ENCODE results near the gene NELL1. TPM values are rescaled to one million over a fixed set of nuclear protein-coding genes. Genes with fewer than 3 reads are reported as not detected.

The NELL1 gene
- total RNA-seq, 2 experiments from 2014 or later = not detected

- Histone ChIP-seq H3K27ac (ENCODE audit: low read depth in 1 of 2, low read length in 2 of 2) (no peak overlapping the region), H3K4me1 (ENCODE audit: insufficient read depth, low read length) (no peaks in the 10 kb centered on the region), H3K9me3 (ENCODE audit: control insufficient read depth in 1 of 2, insufficient read depth in 1 of 2, low read length in 2 of 2) (peaks cover 0 to 8% of the 10 kb centered on the region in 2 experiments), H3K27me3 (ENCODE audit: control insufficient read depth in 1 of 2, insufficient read depth in 2 of 2, low read length in 2 of 2) (no peaks in the 10 kb centered on the region), H3K36me3 (ENCODE audit: insufficient read depth, low read length) (no peaks in the 10 kb centered on the region), H3K4me3 (ENCODE audit: low read length) (no peak overlapping the region)
- DNase-seq (peak in 3 of 14 experiments; percentile 7 to 32 (median 22)), ATAC-seq (ENCODE audit: poor library complexity) (no peak)
- intact Hi-C loops (cut with DNase I, micrococcal nuclease) = no loop called here
- Mint-ChIP-seq H3K27me3 (no peaks in the 10 kb centered on the region), H3K36me3 (ENCODE audit: low read depth) (no peaks in the 10 kb centered on the region), H3K27ac (no peak overlapping the region), H3K4me1 (ENCODE audit: low read depth) (no peaks in the 10 kb centered on the region), H3K9me3 (peaks cover 5% of the 10 kb centered on the region), H3K4me3 (no peak overlapping the region)
- TF ChIP-seq, protein P1, sequence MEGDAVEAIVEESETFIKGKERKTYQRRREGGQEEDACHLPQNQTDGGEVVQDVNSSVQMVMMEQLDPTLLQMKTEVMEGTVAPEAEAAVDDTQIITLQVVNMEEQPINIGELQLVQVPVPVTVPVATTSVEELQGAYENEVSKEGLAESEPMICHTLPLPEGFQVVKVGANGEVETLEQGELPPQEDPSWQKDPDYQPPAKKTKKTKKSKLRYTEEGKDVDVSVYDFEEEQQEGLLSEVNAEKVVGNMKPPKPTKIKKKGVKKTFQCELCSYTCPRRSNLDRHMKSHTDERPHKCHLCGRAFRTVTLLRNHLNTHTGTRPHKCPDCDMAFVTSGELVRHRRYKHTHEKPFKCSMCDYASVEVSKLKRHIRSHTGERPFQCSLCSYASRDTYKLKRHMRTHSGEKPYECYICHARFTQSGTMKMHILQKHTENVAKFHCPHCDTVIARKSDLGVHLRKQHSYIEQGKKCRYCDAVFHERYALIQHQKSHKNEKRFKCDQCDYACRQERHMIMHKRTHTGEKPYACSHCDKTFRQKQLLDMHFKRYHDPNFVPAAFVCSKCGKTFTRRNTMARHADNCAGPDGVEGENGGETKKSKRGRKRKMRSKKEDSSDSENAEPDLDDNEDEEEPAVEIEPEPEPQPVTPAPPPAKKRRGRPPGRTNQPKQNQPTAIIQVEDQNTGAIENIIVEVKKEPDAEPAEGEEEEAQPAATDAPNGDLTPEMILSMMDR (IDR thresholded peaks at IDR 0.05) = no peak
- CTCF ChIA-PET = no interaction called here
- POLR2A ChIA-PET = no interaction called here
These were observed 842.6 kb downstream of the NELL1 start for GRCh38 chr11:21511835-21512440.

GRCh38 chr11:21514316-21514715 lies 844.9 kb downstream of the NELL1 start:
- no peak overlapping the region for H3K27ac ChIP-seq (ENCODE audit: low read depth in 1 of 2, low read length in 2 of 2)
- no peaks in the 10 kb centered on the region for H3K36me3 ChIP-seq (ENCODE audit: insufficient read depth, low read length)
- ChIA-PET CTCF (no interaction called here), POLR2A (no interaction called here)
- DNase-seq (no peak), ATAC-seq (ENCODE audit: poor library complexity) (no peak)
- no peak overlapping the region for H3K4me3 Mint-ChIP-seq
- peaks cover 0 to 5% of the 10 kb centered on the region in 2 experiments for H3K9me3 ChIP-seq (ENCODE audit: control insufficient read depth in 1 of 2, insufficient read depth in 1 of 2, low read length in 2 of 2)
- peaks cover 12% of the 10 kb centered on the region for H3K9me3 Mint-ChIP-seq
- no peak overlapping the region for H3K4me3 ChIP-seq (ENCODE audit: low read length)
- no peaks in the 10 kb centered on the region for H3K4me1 Mint-ChIP-seq (ENCODE audit: low read depth)
- TF ChIP-seq, protein P1 (IDR thresholded peaks at IDR 0.05) = no peak
- no peaks in the 10 kb centered on the region for H3K36me3 Mint-ChIP-seq (ENCODE audit: low read depth)
- H3K4me1 ChIP-seq (ENCODE audit: insufficient read depth, low read length) = no peaks in the 10 kb centered on the region
- no peak overlapping the region for H3K27ac Mint-ChIP-seq
- intact Hi-C loops (cut with DNase I, micrococcal nuclease) = no loop called here
- H3K27me3 Mint-ChIP-seq = no peaks in the 10 kb centered on the region
- no peaks in the 10 kb centered on the region for H3K27me3 ChIP-seq (ENCODE audit: control insufficient read depth in 1 of 2, insufficient read depth in 2 of 2, low read length in 2 of 2)

GRCh38 chr11:21520244-21520643 lies 850.9 kb downstream of the NELL1 start:
- H3K27ac Mint-ChIP-seq = no peak overlapping the region
- H3K9me3 Mint-ChIP-seq = peaks cover 15% of the 10 kb centered on the region
- H3K4me3 Mint-ChIP-seq = no peak overlapping the region

More at GRCh38 chr11:21520244-21520643, 850.9 kb downstream of the NELL1 start:
- Mint-ChIP-seq H3K4me1 (ENCODE audit: low read depth) (no peaks in the 10 kb centered on the region), H3K36me3 (ENCODE audit: low read depth) (no peaks in the 10 kb centered on the region), H3K27me3 (no peaks in the 10 kb centered on the region)
- DNase-seq = no peak
- intact Hi-C loops (cut with DNase I, micrococcal nuclease) = no loop called here
- CTCF ChIA-PET = no interaction called here
- H3K36me3 ChIP-seq (ENCODE audit: insufficient read depth, low read length) = no peaks in the 10 kb centered on the region
- H3K27ac ChIP-seq (ENCODE audit: low read depth in 1 of 2, low read length in 2 of 2) = no peak overlapping the region
- H3K27me3 ChIP-seq (ENCODE audit: control insufficient read depth in 1 of 2, insufficient read depth in 2 of 2, low read length in 2 of 2) = no peaks in the 10 kb centered on the region
- H3K4me1 ChIP-seq (ENCODE audit: insufficient read depth, low read length) = no peaks in the 10 kb centered on the region
- H3K9me3 ChIP-seq (ENCODE audit: control insufficient read depth in 1 of 2, insufficient read depth in 1 of 2, low read length in 2 of 2) = peaks cover 0 to 10% of the 10 kb centered on the region in 2 experiments
- TF ChIP-seq, protein P1 (IDR thresholded peaks at IDR 0.05) = no peak
- POLR2A ChIA-PET = no interaction called here
- ATAC-seq (ENCODE audit: poor library complexity) = no peak
- H3K4me3 ChIP-seq (ENCODE audit: low read length) = no peak overlapping the region
